ENCODE data around the gene PTCHD1.

Gene PTCHD1

GRCh38 chrX:23334848-23335599, at the start of gene PTCHD1:
Gene PTCHD1, plus strand, starts transcription at chrX:23334849. Its CDS starts 27 bp downstream, at chrX:23334876.
- FAIRE-seq, result no peak

- FAIRE-seq, result no peak
These were observed 47.9 kb upstream of the PTCHD1 start for GRCh38 chrX:23286731-23287130.

- no peak for FAIRE-seq
These were observed 47.4 kb upstream of the PTCHD1 start for GRCh38 chrX:23287191-23287725.

GRCh38 chrX:23292354-23292987, 42.2 kb upstream of the PTCHD1 start:
- FAIRE-seq, result no peak

- FAIRE-seq, result no peak
These were observed 41.5 kb upstream of the PTCHD1 start for GRCh38 chrX:23292988-23293651.

GRCh38 chrX:23304881-23305280, 29.8 kb upstream of the PTCHD1 start:
- FAIRE-seq, result no peak

GRCh38 chrX:23311731-23312130, 22.9 kb upstream of the PTCHD1 start:
- no peak for FAIRE-seq

GRCh38 chrX:23312136-23312535, 22.5 kb upstream of the PTCHD1 start:
- no peak for FAIRE-seq

GRCh38 chrX:23317799-23318724, 16.6 kb upstream of the PTCHD1 start:
- FAIRE-seq, result no peak

GRCh38 chrX:23327104-23327503, 7.5 kb upstream of the PTCHD1 start:
- no peak for FAIRE-seq

- FAIRE-seq, result no peak
These were observed 2.9 kb upstream of the PTCHD1 start for GRCh38 chrX:23331701-23332100.

GRCh38 chrX:23332101-23332887, 2.4 kb upstream of the PTCHD1 start:
- FAIRE-seq, result no peak

GRCh38 chrX:23332888-23333821, 1.5 kb upstream of the PTCHD1 start:
- FAIRE-seq, result no peak

- no peak for FAIRE-seq
These were observed 668 bp upstream of the PTCHD1 start for GRCh38 chrX:23333842-23334520.

GRCh38 chrX:23334521-23334847, 165 bp upstream of the PTCHD1 start:
- FAIRE-seq, result no peak

GRCh38 chrX:23338334-23338733, 3.7 kb downstream of the PTCHD1 start:
- no peak for FAIRE-seq

- no peak for FAIRE-seq
These were observed 6.8 kb downstream of the PTCHD1 start for GRCh38 chrX:23341452-23341851.

GRCh38 chrX:23344238-23344903, 9.7 kb downstream of the PTCHD1 start:
- FAIRE-seq, result no peak

- FAIRE-seq, result no peak
These were observed 10.2 kb downstream of the PTCHD1 start for GRCh38 chrX:23344904-23345271.

GRCh38 chrX:23356189-23356588, 21.5 kb downstream of the PTCHD1 start:
- no peak for FAIRE-seq
